Measurements from ENCODE around the gene EIF6.

DNA sequence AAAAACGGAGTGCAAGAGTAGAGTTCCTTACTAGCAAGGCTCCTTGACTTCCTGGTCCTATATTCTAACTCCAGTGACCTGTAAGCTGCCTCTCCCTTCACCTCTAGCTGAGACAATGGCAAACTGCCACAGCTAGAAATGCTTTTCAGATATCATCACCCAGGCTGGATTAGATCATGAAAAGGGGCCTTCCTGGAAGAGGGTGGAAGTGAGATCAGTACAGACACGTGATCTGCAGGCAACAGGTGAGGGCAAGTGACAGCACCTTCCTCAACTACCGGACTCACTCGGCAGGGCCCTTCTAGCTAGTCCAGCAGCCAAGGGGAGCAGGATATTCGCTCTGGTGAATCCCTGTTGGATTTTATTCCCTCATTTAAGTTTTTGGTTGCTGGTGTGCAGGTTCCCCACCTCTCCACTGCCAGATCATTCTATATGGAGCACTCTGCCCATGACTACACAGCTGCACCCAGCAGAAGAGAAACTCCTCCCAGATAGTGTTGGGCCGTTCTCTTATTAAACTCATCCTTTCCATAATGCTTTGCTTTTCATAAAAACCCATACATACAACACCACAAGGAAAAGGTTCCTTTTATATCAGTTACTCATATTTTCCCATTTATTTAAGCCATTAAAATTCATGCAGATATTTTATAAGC, 34.1 kb upstream of the EIF6 start:
- TF ChIP-seq, protein P1, sequence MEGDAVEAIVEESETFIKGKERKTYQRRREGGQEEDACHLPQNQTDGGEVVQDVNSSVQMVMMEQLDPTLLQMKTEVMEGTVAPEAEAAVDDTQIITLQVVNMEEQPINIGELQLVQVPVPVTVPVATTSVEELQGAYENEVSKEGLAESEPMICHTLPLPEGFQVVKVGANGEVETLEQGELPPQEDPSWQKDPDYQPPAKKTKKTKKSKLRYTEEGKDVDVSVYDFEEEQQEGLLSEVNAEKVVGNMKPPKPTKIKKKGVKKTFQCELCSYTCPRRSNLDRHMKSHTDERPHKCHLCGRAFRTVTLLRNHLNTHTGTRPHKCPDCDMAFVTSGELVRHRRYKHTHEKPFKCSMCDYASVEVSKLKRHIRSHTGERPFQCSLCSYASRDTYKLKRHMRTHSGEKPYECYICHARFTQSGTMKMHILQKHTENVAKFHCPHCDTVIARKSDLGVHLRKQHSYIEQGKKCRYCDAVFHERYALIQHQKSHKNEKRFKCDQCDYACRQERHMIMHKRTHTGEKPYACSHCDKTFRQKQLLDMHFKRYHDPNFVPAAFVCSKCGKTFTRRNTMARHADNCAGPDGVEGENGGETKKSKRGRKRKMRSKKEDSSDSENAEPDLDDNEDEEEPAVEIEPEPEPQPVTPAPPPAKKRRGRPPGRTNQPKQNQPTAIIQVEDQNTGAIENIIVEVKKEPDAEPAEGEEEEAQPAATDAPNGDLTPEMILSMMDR (IDR thresholded peaks at IDR 0.05; ENCODE audit: poor library complexity, severe bottlenecking), result no peak
- TF ChIP-seq EZH2 (IDR thresholded peaks at IDR 0.05; ENCODE audit: borderline replicate concordance, insufficient read depth, low read length, poor library complexity, severe bottlenecking) (no peak), POLR2AphosphoS5 (IDR thresholded peaks at IDR 0.05) (no peak), RAD21 (conservative IDR thresholded peaks at IDR 0.05) (no peak), TAF1 (IDR thresholded peaks at IDR 0.05; ENCODE audit: low read depth) (no peak), EP300 (conservative IDR thresholded peaks at IDR 0.05; ENCODE audit: poor library complexity, severe bottlenecking) (no peak)
- TF ChIP-seq, protein P2, sequence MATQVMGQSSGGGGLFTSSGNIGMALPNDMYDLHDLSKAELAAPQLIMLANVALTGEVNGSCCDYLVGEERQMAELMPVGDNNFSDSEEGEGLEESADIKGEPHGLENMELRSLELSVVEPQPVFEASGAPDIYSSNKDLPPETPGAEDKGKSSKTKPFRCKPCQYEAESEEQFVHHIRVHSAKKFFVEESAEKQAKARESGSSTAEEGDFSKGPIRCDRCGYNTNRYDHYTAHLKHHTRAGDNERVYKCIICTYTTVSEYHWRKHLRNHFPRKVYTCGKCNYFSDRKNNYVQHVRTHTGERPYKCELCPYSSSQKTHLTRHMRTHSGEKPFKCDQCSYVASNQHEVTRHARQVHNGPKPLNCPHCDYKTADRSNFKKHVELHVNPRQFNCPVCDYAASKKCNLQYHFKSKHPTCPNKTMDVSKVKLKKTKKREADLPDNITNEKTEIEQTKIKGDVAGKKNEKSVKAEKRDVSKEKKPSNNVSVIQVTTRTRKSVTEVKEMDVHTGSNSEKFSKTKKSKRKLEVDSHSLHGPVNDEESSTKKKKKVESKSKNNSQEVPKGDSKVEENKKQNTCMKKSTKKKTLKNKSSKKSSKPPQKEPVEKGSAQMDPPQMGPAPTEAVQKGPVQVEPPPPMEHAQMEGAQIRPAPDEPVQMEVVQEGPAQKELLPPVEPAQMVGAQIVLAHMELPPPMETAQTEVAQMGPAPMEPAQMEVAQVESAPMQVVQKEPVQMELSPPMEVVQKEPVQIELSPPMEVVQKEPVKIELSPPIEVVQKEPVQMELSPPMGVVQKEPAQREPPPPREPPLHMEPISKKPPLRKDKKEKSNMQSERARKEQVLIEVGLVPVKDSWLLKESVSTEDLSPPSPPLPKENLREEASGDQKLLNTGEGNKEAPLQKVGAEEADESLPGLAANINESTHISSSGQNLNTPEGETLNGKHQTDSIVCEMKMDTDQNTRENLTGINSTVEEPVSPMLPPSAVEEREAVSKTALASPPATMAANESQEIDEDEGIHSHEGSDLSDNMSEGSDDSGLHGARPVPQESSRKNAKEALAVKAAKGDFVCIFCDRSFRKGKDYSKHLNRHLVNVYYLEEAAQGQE (IDR thresholded peaks at IDR 0.05; ENCODE audit: borderline replicate concordance), result no peak

All from neural cell (in vitro differentiated cells).